ENCODE measurements around the gene ANO3. TPM values are rescaled to one million over a fixed set of nuclear protein-coding genes. Genes with fewer than 3 reads are reported as not detected.

The ANO3 gene
- total RNA-seq, 1 donor from 2014 or later: 0.27 TPM

DNA sequence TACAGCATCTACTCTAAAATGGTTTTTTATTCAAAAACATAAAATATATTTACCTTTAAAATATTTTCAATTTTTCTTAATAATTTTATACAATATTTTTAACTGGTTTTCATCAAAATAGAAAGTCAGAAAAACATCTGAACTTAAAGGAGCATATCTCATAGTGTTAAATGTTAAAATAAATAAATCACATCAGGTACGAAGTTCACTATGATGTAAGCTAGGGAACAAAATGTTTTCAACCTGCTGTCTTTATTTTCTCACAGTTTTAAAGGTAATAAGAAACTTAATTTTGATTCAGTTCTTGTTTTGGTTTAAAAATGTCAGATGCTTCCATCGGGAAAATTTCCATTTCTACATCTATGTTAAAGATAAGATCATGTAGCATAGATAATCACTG lies 142.5 kb downstream of the ANO3 start:
- H3K4me3 ChIP-seq: no peak overlapping the region
- H3K4me1 ChIP-seq: no peaks in the 10 kb centered on the region
- no peaks in the 10 kb centered on the region for H3K27me3 ChIP-seq (ENCODE audit: low read depth)
- intact Hi-C loops (cut with DNase I): no loop called here
- DNase-seq: no peak
- H3K9me3 ChIP-seq: no peaks in the 10 kb centered on the region
- H3K27ac ChIP-seq: no peak overlapping the region
- TF ChIP-seq, protein P1, sequence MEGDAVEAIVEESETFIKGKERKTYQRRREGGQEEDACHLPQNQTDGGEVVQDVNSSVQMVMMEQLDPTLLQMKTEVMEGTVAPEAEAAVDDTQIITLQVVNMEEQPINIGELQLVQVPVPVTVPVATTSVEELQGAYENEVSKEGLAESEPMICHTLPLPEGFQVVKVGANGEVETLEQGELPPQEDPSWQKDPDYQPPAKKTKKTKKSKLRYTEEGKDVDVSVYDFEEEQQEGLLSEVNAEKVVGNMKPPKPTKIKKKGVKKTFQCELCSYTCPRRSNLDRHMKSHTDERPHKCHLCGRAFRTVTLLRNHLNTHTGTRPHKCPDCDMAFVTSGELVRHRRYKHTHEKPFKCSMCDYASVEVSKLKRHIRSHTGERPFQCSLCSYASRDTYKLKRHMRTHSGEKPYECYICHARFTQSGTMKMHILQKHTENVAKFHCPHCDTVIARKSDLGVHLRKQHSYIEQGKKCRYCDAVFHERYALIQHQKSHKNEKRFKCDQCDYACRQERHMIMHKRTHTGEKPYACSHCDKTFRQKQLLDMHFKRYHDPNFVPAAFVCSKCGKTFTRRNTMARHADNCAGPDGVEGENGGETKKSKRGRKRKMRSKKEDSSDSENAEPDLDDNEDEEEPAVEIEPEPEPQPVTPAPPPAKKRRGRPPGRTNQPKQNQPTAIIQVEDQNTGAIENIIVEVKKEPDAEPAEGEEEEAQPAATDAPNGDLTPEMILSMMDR (IDR thresholded peaks at IDR 0.05): no peak
- no peaks in the 10 kb centered on the region for H3K36me3 ChIP-seq
- ATAC-seq: no peak

DNA sequence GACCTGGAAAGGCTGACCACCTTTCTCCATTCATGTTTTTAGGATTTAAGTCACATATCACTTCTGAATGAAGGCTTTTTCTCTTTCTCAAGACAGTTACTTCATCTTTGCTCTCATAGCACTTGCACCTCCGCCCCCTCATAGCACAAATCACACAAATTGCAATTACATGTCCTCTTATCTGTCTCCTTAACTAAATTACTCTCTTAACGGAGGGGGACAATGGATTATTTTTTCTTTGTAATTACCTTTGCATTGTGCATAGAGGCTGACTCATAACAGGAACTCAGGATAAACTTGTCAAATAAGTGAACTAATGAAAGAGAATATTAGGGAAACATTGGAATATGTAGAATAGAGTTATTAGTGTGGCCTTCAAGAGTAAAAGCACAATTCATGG lies 145.5 kb downstream of the ANO3 start:
- Histone ChIP-seq H3K9me3 (no peaks in the 10 kb centered on the region), H3K27ac (no peak overlapping the region), H3K36me3 (no peaks in the 10 kb centered on the region), H3K4me3 (no peak overlapping the region), H3K27me3 (ENCODE audit: low read depth) (no peaks in the 10 kb centered on the region), H3K4me1 (no peaks in the 10 kb centered on the region)
- ATAC-seq (no peak), DNase-seq (no peak)
- intact Hi-C loops (cut with DNase I): no loop called here
- TF ChIP-seq, protein P1 (IDR thresholded peaks at IDR 0.05): no peak

- DNase-seq: no peak
- H3K4me1 ChIP-seq: no peaks in the 10 kb centered on the region
- H3K4me3 ChIP-seq: no peak overlapping the region
- no peak for ATAC-seq
- H3K27ac ChIP-seq: no peak overlapping the region
- intact Hi-C loops (cut with DNase I): no loop called here
- no peaks in the 10 kb centered on the region for H3K36me3 ChIP-seq
- no peaks in the 10 kb centered on the region for H3K9me3 ChIP-seq
- TF ChIP-seq, protein P1 (IDR thresholded peaks at IDR 0.05): no peak
- no peaks in the 10 kb centered on the region for H3K27me3 ChIP-seq (ENCODE audit: low read depth)
These were observed 146.8 kb downstream of the ANO3 start for GRCh38 chr11:26478710-26479109.

DNA sequence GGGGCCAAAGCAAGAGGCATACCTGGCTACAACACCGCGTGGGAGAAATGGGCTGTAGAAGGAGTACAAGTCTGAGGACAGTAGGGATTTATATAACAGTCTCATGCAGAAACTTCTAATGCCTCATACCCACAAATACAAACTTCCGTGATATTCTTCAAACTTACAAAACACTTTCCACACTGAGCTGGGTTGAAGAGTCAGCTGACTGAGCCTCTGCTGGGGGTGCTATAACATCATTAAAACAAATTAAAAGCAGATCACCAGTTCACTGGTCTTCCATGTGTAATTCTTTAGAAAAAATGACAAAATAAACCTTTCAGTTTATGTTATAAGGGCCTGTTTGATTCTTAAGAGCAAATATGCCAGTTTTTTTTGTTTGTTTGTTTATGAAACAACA lies 148.1 kb downstream of the ANO3 start:
- no peaks in the 10 kb centered on the region for H3K36me3 ChIP-seq
- H3K9me3 ChIP-seq: peaks cover 6% of the 10 kb centered on the region
- no peak overlapping the region for H3K4me3 ChIP-seq
- DNase-seq: no peak
- no peak overlapping the region for H3K27ac ChIP-seq
- no peaks in the 10 kb centered on the region for H3K4me1 ChIP-seq
- TF ChIP-seq, protein P1 (IDR thresholded peaks at IDR 0.05): no peak
- ATAC-seq: no peak
- intact Hi-C loops (cut with DNase I): no loop called here
- H3K27me3 ChIP-seq (ENCODE audit: low read depth): no peaks in the 10 kb centered on the region

GRCh38 chr11:26483108-26483507 lies 151.2 kb downstream of the ANO3 start:
- no peak for ATAC-seq
- intact Hi-C loops (cut with DNase I): no loop called here
- TF ChIP-seq, protein P1 (IDR thresholded peaks at IDR 0.05): no peak

GRCh38 chr11:26490546-26490945 lies 158.6 kb downstream of the ANO3 start:
- Histone ChIP-seq H3K27me3 (ENCODE audit: low read depth) (no peaks in the 10 kb centered on the region), H3K4me3 (no peak overlapping the region), H3K9me3 (no peaks in the 10 kb centered on the region), H3K27ac (no peak overlapping the region), H3K36me3 (no peaks in the 10 kb centered on the region), H3K4me1 (no peaks in the 10 kb centered on the region)
- ATAC-seq (no peak), DNase-seq (no peak)
- intact Hi-C loops (cut with DNase I): no loop called here
- TF ChIP-seq, protein P1 (IDR thresholded peaks at IDR 0.05): no peak

More at GRCh38 chr11:26483108-26483507, 151.2 kb downstream of the ANO3 start:
- no peak for DNase-seq
- H3K4me3 ChIP-seq: no peak overlapping the region
- H3K9me3 ChIP-seq: peaks cover 6% of the 10 kb centered on the region
- no peaks in the 10 kb centered on the region for H3K27me3 ChIP-seq (ENCODE audit: low read depth)
- H3K27ac ChIP-seq: no peak overlapping the region
- no peaks in the 10 kb centered on the region for H3K4me1 ChIP-seq
- no peaks in the 10 kb centered on the region for H3K36me3 ChIP-seq
